ENCODE measurements around the gene B4GALNT4. TPM values are rescaled to one million over a fixed set of nuclear protein-coding genes. Genes with fewer than 3 reads are reported as not detected.

Gene B4GALNT4
- total RNA-seq, 2 donors from 2014 or later, result 2.1 TPM; not detected in 1

GRCh38 chr11:351411-351810 is 17.9 kb upstream of the B4GALNT4 start:
- peaks cover 31% of the 10 kb centered on the region for H3K4me1 ChIP-seq
- no peak overlapping the region for H3K4me3 ChIP-seq
- intact Hi-C loops (cut with DNase I), result no loop called here
- no peak overlapping the region for H3K27ac ChIP-seq
- WGBS, 2 donors, result 87 to 89% methylated on average over 14 of the region's 14 CpGs
- no peaks in the 10 kb centered on the region for H3K9me3 ChIP-seq
- no peak for ATAC-seq
- no peaks in the 10 kb centered on the region for H3K27me3 ChIP-seq
- DNase-seq, result no peak
- H3K36me3 ChIP-seq (replicated peaks in 1 of 2; ENCODE audit: insufficient read depth in 1 of 2, low read depth in 2 of 2), result no peaks in the 10 kb centered on the region
- TF ChIP-seq POLR2A (IDR thresholded peaks at IDR 0.05) (no peak), CTCF (IDR thresholded peaks at IDR 0.05) (no peak)

- H3K4me3 ChIP-seq, result no peak overlapping the region
- H3K9me3 ChIP-seq, result no peaks in the 10 kb centered on the region
- DNase-seq, result no peak
- H3K27me3 ChIP-seq, result no peaks in the 10 kb centered on the region
- intact Hi-C loops (cut with DNase I), result no loop called here
- 92% methylated on average over 12 of the region's 12 CpGs for WGBS, 2 donors
- no peak for TF ChIP-seq POLR2A (IDR thresholded peaks at IDR 0.05)
- no peak for TF ChIP-seq CTCF (IDR thresholded peaks at IDR 0.05)
- no peak for ATAC-seq
- H3K27ac ChIP-seq, result peak overlapping the region in 3 of 4 donors; percentile 91 to 97 (median 95)
- H3K36me3 ChIP-seq (replicated peaks in 1 of 2; ENCODE audit: insufficient read depth in 1 of 2, low read depth in 2 of 2), result no peaks in the 10 kb centered on the region
- H3K4me1 ChIP-seq, result peaks cover 31% of the 10 kb centered on the region
These were observed 16.8 kb upstream of the B4GALNT4 start for GRCh38 chr11:352456-353031.

DNA sequence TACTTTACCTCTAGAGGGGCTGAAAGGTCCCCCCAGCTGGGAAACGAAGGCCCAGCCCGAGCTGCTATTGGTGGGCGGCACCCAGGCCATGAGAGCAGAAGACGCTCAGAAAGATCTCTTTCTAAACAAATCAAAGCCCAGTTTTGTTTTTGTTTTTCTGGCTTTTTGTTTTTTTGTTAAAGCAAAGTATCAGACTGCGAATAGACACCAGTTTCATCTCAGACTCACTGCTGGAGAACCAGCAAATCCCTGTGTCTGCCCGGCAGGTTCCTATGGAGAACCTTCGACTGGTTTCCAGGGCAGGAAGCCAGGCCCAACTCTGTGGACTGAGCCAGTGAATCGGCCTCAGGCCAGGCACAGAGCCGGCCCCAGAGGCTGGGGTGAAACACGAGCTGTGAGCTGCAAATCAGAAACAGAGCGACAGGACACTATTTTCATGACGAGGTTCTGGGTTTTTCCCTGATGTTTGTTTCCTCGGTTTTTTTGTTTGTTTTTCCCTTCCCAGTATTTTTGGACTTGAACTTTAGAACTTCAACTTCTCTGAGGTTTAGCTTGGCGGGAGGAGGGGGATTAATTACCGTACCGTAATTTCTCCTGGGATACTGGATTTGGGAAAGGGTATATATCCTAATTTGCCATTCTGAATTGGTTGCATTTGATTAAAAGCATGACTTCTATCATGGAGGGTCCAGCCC is 16.0 kb upstream of the B4GALNT4 start:
- WGBS, 2 donors, result 21 to 23% methylated on average over 16 of the region's 16 CpGs
- peaks cover 31% of the 10 kb centered on the region for H3K4me1 ChIP-seq
- H3K27ac ChIP-seq, result peak overlapping the region; percentile 78 to 97 (median 93)
- H3K27me3 ChIP-seq, result no peaks in the 10 kb centered on the region
- DNase-seq, result peak; percentile 83 to 96 (median 90)
- intact Hi-C loops (cut with DNase I), result no loop called here
- H3K36me3 ChIP-seq (replicated peaks in 1 of 2; ENCODE audit: insufficient read depth in 1 of 2, low read depth in 2 of 2), result no peaks in the 10 kb centered on the region
- ATAC-seq, result peak; percentile 70
- no peak overlapping the region for H3K4me3 ChIP-seq
- peak in 2 of 3 donors; percentile 34 to 59 for TF ChIP-seq POLR2A (IDR thresholded peaks at IDR 0.05)
- peak in 2 of 7 experiments; percentile 1 to 25 for TF ChIP-seq CTCF (IDR thresholded peaks at IDR 0.05)
- H3K9me3 ChIP-seq, result no peaks in the 10 kb centered on the region

- intact Hi-C loops (cut with DNase I), result no loop called here
- TF ChIP-seq POLR2A (IDR thresholded peaks at IDR 0.05) (peak; percentile 39 to 71 (median 69)), CTCF (IDR thresholded peaks at IDR 0.05) (peak in 1 of 7 experiments; percentile 4)
- H3K27me3 ChIP-seq, result no peaks in the 10 kb centered on the region
- peak; percentile 90 to 95 (median 93) for DNase-seq
- ATAC-seq, result peak; percentile 89
- H3K9me3 ChIP-seq, result peaks cover 0 to 6% (median 0%) of the 10 kb centered on the region in 3 donors
- WGBS, 2 donors, result 15 to 74% methylated on average over 5 to 52 of the region's 76 CpGs
- H3K36me3 ChIP-seq (replicated peaks in 1 of 2; ENCODE audit: insufficient read depth in 1 of 2, low read depth in 2 of 2), result no peaks in the 10 kb centered on the region
- peak overlapping the region; percentile 91 to 97 (median 94) for H3K27ac ChIP-seq
- peaks cover 31% of the 10 kb centered on the region for H3K4me1 ChIP-seq
- H3K4me3 ChIP-seq, result peak overlapping the region in 1 of 2 donors; percentile 33
These were observed 13.5 kb upstream of the B4GALNT4 start for GRCh38 chr11:355581-356458.
